H9 (cell line): Measurements from ENCODE around the gene CHAF1A. TPM values are rescaled to one million over a fixed set of nuclear protein-coding genes. Genes with fewer than 3 reads are reported as not detected.

ENCODE experiments used
- DNase-seq: peaks from one replicate; pipeline ENCODE4 v3.0.0-alpha.2; 2017
- H2AFZ ChIP-seq: one replicate; pipeline ENCODE4 v1.6.1; 2013; ENCODE audit warnings: mild to moderate bottlenecking, low read length, control low read depth, moderate library complexity
- H2AK5ac ChIP-seq: 2 replicates; pipeline ENCODE4 v1.6.1; 2013; ENCODE audit warnings: low read length, control low read depth, mixed read lengths; ENCODE audit not compliant: insufficient read length
- H2BK120ac ChIP-seq: one replicate; pipeline ENCODE4 v1.6.1; 2013; ENCODE audit warnings: low read depth, mild to moderate bottlenecking, low read length, control low read depth, inconsistent platforms; ENCODE audit not compliant: poor library complexity, severe bottlenecking
- H2BK12ac ChIP-seq: 2 replicates; pipeline ENCODE4 v1.6.1; 2013; ENCODE audit warnings: low read length, control low read depth, mixed read lengths, low read depth; ENCODE audit not compliant: insufficient read length
- H2BK15ac ChIP-seq: 2 replicates; pipeline ENCODE4 v1.6.1; 2013; ENCODE audit warnings: low read depth, low read length, control low read depth
- H2BK20ac ChIP-seq: one replicate; pipeline ENCODE4 v1.6.1; 2013; ENCODE audit warnings: low read depth, mild to moderate bottlenecking, low read length, control low read depth, inconsistent platforms; ENCODE audit not compliant: poor library complexity, severe bottlenecking
- H2BK5ac ChIP-seq: 2 replicates; pipeline ENCODE4 v1.6.1; 2013; ENCODE audit warnings: low read length, control low read depth, mixed read lengths; ENCODE audit not compliant: insufficient read length
- H3K14ac ChIP-seq: 2 replicates; pipeline ENCODE4 v1.6.1; 2013; ENCODE audit warnings: low read length, control low read depth; ENCODE audit not compliant: insufficient read depth
- H3K18ac ChIP-seq: 2 replicates; pipeline ENCODE4 v1.6.1; 2013; ENCODE audit warnings: low read depth, mild to moderate bottlenecking, mixed read lengths, low read length, control low read depth; ENCODE audit not compliant: insufficient read length
- H3K23ac ChIP-seq: 2 replicates; pipeline ENCODE4 v1.6.1; 2013; ENCODE audit warnings: low read length, control low read depth, mixed read lengths, low read depth; ENCODE audit not compliant: insufficient read length
- H3K23me2 ChIP-seq: 2 replicates; pipeline ENCODE4 v1.6.1; 2013; ENCODE audit warnings: low read depth, mild to moderate bottlenecking, mixed read lengths, low read length, control low read depth; ENCODE audit not compliant: insufficient read length, poor library complexity, severe bottlenecking
- H3K27ac ChIP-seq: 2 replicates; pipeline ENCODE4 v1.5.1; 2013; ENCODE audit warnings: low read length, control low read depth, mixed read lengths, low read depth; ENCODE audit not compliant: insufficient read length
- H3K27me3 ChIP-seq: 2 replicates; pipeline ENCODE4 v1.6.1; 2013; ENCODE audit warnings: low read length, control low read depth, inconsistent platforms; ENCODE audit not compliant: insufficient read depth
- H3K4ac ChIP-seq: 2 replicates; pipeline ENCODE4 v1.6.1; 2013; ENCODE audit warnings: low read depth, mild to moderate bottlenecking, control low read depth, inconsistent platforms, low read length, moderate library complexity
- H3K4me1 ChIP-seq: 2 replicates; pipeline ENCODE4 v1.6.1; 2013; ENCODE audit warnings: low read length, control low read depth, inconsistent platforms; ENCODE audit not compliant: insufficient read depth
- H3K4me2 ChIP-seq: 2 replicates; pipeline ENCODE4 v1.6.1; 2013; ENCODE audit warnings: low read length, control low read depth, mixed read lengths; ENCODE audit not compliant: insufficient read length, insufficient read depth
- H3K56ac ChIP-seq: 2 replicates; pipeline ENCODE4 v1.6.1; 2013; ENCODE audit warnings: low read depth, mild to moderate bottlenecking, mixed read lengths, low read length, control low read depth; ENCODE audit not compliant: insufficient read length
- H3K79me1 ChIP-seq: 2 replicates; pipeline ENCODE4 v1.6.1; 2013; ENCODE audit warnings: low read depth, mild to moderate bottlenecking, moderate library complexity, low read length, control low read depth, inconsistent platforms; ENCODE audit not compliant: insufficient read depth, poor library complexity, severe bottlenecking
- H3K79me2 ChIP-seq: 2 replicates; pipeline ENCODE4 v1.6.1; 2013; ENCODE audit warnings: low read length, control low read depth, inconsistent platforms; ENCODE audit not compliant: insufficient read depth
- H3K9ac ChIP-seq: 2 replicates; pipeline ENCODE4 v1.6.1; 2013; ENCODE audit warnings: low read length, control low read depth, mixed read lengths; ENCODE audit not compliant: insufficient read length; ENCODE audit errors: extremely low read depth
- H3K9me3 ChIP-seq: one replicate; pipeline ENCODE4 v1.6.1; 2013; ENCODE audit warnings: low read depth, low read length, inconsistent platforms; ENCODE audit not compliant: control insufficient read depth
- H3T11ph ChIP-seq: one replicate; pipeline ENCODE4 v1.6.1; 2013; ENCODE audit warnings: mild to moderate bottlenecking, low read length, control low read depth, inconsistent platforms
- H4K20me1 ChIP-seq: one replicate; pipeline ENCODE4 v1.6.1; 2013; ENCODE audit not compliant: control insufficient read depth, insufficient read length, insufficient read depth
- H4K5ac ChIP-seq: 2 replicates; pipeline ENCODE4 v1.6.1; 2013; ENCODE audit warnings: low read depth, mild to moderate bottlenecking, mixed read lengths, low read length, control low read depth; ENCODE audit not compliant: insufficient read length
- H4K8ac ChIP-seq: replicated peaks from 2 replicates; pipeline ENCODE4 v1.6.1; 2013; ENCODE audit warnings: low read length, control low read depth, mixed read lengths, low read depth; ENCODE audit not compliant: insufficient read length
- H4K91ac ChIP-seq: 2 replicates; pipeline ENCODE4 v1.6.1; 2013; ENCODE audit warnings: low read depth, mild to moderate bottlenecking, moderate library complexity, mixed read lengths, low read length, control low read depth; ENCODE audit not compliant: insufficient read length
- H3K27ac Mint-ChIP-seq, 3 experiments: 2 replicates in 2 of 3; 3 replicates in 1 of 3; pipeline ENCODE4 v1.8.0; 2020 to 2021; ENCODE audit warnings: mixed read lengths in 3 of 3, mild to moderate bottlenecking in 1 of 3, moderate library complexity in 1 of 3
- H3K27me3 Mint-ChIP-seq: 2 replicates; pipeline ENCODE4 v1.8.0; 2021; ENCODE audit warnings: low read depth, mild to moderate bottlenecking, moderate library complexity, mixed read lengths
- H3K36me3 Mint-ChIP-seq, 3 experiments: 2 replicates in 2 of 3; 3 replicates in 1 of 3; pipeline ENCODE4 v1.8.0; 2020 to 2021; ENCODE audit warnings: low read depth in 3 of 3, mixed read lengths in 3 of 3; ENCODE audit not compliant: insufficient read depth in 1 of 3
- H3K4me1 Mint-ChIP-seq, 2 experiments: 2 replicates each; pipeline ENCODE4 v1.8.0; 2020; ENCODE audit warnings: mixed read lengths in 2 of 2
- H3K4me3 Mint-ChIP-seq, 2 experiments: 2 replicates in 1 of 2; 3 replicates in 1 of 2; pipeline ENCODE4 v1.8.0; 2020 to 2021; ENCODE audit warnings: mild to moderate bottlenecking in 2 of 2, mixed read lengths in 2 of 2, moderate library complexity in 1 of 2
- H3K9me3 Mint-ChIP-seq, 2 experiments: 2 replicates in 1 of 2; 3 replicates in 1 of 2; pipeline ENCODE4 v1.8.0; 2020; ENCODE audit warnings: mild to moderate bottlenecking in 2 of 2, mixed read lengths in 2 of 2, moderate library complexity in 1 of 2
- WGBS: extraction: QIAGEN DNeasy Blood & Tissue Kit; methylation state at CpG from one replicate; pipeline ENCODE4 v1.1.7; 2013; ENCODE audit warnings: missing lambda C conversion rate, low lambda C conversion rate, mixed read lengths; ENCODE audit not compliant: insufficient read length; ENCODE audit errors: extremely low coverage; 5-methylcytosine and 5-hydroxymethylcytosine counted together
- total RNA-seq: library from RNA; stranded (reverse); gene quantifications from 2 replicates; pipeline ENCODE4 v1.2.1, GENCODE V29; 2021
- TF ChIP-seq, protein P1 (sequence below): fragments of 200-600 bp; sonication (generic); conservative IDR thresholded peaks from 3 replicates; pipeline ENCODE4 v1.8.0; 2021; ENCODE audit warnings: antibody characterized with exemption, mild to moderate bottlenecking

CHAF1A gene
- total RNA-seq, 1 experiment from 2014 or later, result 143 TPM

GRCh38 chr19:4437103-4437502, 34.7 kb downstream of the CHAF1A start:
- H2BK120ac ChIP-seq, result no peak overlapping the region
- TF ChIP-seq, protein P1, sequence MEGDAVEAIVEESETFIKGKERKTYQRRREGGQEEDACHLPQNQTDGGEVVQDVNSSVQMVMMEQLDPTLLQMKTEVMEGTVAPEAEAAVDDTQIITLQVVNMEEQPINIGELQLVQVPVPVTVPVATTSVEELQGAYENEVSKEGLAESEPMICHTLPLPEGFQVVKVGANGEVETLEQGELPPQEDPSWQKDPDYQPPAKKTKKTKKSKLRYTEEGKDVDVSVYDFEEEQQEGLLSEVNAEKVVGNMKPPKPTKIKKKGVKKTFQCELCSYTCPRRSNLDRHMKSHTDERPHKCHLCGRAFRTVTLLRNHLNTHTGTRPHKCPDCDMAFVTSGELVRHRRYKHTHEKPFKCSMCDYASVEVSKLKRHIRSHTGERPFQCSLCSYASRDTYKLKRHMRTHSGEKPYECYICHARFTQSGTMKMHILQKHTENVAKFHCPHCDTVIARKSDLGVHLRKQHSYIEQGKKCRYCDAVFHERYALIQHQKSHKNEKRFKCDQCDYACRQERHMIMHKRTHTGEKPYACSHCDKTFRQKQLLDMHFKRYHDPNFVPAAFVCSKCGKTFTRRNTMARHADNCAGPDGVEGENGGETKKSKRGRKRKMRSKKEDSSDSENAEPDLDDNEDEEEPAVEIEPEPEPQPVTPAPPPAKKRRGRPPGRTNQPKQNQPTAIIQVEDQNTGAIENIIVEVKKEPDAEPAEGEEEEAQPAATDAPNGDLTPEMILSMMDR, result no peak

More at GRCh38 chr19:4437103-4437502, 34.7 kb downstream of the CHAF1A start:
- Histone ChIP-seq H3T11ph (no peak overlapping the region), H3K56ac (no peak overlapping the region), H3K9ac (no peak overlapping the region), H2BK20ac (no peak overlapping the region), H3K4me1 (no peaks in the 10 kb centered on the region), H3K4me2 (no peak overlapping the region), H3K9me3 (no peaks in the 10 kb centered on the region), H2AFZ (no peak overlapping the region), H3K4ac (no peak overlapping the region), H2AK5ac (no peak overlapping the region), H3K23me2 (no peaks in the 10 kb centered on the region), H4K91ac (no peak overlapping the region), H4K5ac (no peak overlapping the region), H3K23ac (no peak overlapping the region), H3K27me3 (no peaks in the 10 kb centered on the region), H4K20me1 (peaks cover 2% of the 10 kb centered on the region), H2BK12ac (no peak overlapping the region), H3K79me1 (peaks cover 7% of the 10 kb centered on the region), H3K14ac (no peak overlapping the region; the same call in 1 of the 2 replicates), H3K18ac (no peak overlapping the region), H3K27ac (no peak overlapping the region), H2BK5ac (no peak overlapping the region), H4K8ac (no peak overlapping the region), H2BK15ac (no peak overlapping the region; the same call in 1 of the 2 replicates), H3K79me2 (peaks cover 3% of the 10 kb centered on the region; the same call in 1 of the 2 replicates)
- Mint-ChIP-seq H3K4me1 (peaks cover 2 to 4% of the 10 kb centered on the region in 2 experiments; a peak in 2 of 4 replicates), H3K9me3 (no peaks in the 10 kb centered on the region), H3K4me3 (no peak overlapping the region), H3K27ac (no peak overlapping the region; a peak in 1 of 7 replicates), H3K27me3 (no peaks in the 10 kb centered on the region), H3K36me3 (peaks cover 61 to 91% (median 86%) of the 10 kb centered on the region in 3 experiments)
- WGBS, result no CpG with 5 or more reads among the region's 10 CpGs
- DNase-seq, result no peak
